ENCODE measurements around the gene ABCC5.

Gene ABCC5

DNA sequence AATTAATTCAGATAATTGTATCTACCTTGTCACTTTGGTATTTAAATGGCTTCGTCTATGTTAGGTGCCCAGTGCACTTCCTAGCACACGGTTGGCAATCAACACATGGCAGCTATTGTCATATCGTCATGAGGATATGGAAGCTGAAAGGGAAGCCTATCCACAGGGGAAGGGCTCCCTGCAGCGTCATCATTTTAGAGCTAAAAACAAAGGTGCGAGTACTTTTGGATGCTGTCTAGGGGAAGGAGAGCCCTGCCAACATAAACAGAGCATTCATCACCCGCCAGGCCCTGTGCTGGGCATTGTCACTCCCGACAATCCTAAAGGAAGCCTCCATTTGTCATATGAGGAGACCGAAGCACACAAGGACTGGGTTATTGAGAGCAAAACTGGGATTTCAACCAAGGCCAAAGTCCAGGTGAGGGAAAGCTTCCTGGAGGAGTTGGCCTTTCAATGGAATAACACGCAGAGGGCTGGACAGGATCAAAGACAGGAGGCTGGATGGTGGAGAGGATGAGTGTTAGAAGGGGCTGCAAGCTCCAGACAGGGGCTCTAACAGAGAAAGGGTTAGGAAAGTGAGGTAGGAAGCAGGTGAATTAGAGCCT lies 125.0 kb downstream of the ABCC5 start:
- TF ChIP-seq TAF1 (IDR thresholded peaks at IDR 0.05; ENCODE audit: borderline replicate concordance, insufficient read depth, low read length) (no peak), POLR2AphosphoS5 (IDR thresholded peaks at IDR 0.05; ENCODE audit: low read depth, low read length) (no peak), FOXP2 (optimal IDR thresholded peaks at IDR 0.05; ENCODE audit: borderline replicate concordance, extremely low read depth, extremely low read length, insufficient read depth) (no peak), SIN3A (IDR thresholded peaks at IDR 0.05; ENCODE audit: borderline replicate concordance, insufficient read depth, low read length) (no peak)
- TF ChIP-seq, protein P1, sequence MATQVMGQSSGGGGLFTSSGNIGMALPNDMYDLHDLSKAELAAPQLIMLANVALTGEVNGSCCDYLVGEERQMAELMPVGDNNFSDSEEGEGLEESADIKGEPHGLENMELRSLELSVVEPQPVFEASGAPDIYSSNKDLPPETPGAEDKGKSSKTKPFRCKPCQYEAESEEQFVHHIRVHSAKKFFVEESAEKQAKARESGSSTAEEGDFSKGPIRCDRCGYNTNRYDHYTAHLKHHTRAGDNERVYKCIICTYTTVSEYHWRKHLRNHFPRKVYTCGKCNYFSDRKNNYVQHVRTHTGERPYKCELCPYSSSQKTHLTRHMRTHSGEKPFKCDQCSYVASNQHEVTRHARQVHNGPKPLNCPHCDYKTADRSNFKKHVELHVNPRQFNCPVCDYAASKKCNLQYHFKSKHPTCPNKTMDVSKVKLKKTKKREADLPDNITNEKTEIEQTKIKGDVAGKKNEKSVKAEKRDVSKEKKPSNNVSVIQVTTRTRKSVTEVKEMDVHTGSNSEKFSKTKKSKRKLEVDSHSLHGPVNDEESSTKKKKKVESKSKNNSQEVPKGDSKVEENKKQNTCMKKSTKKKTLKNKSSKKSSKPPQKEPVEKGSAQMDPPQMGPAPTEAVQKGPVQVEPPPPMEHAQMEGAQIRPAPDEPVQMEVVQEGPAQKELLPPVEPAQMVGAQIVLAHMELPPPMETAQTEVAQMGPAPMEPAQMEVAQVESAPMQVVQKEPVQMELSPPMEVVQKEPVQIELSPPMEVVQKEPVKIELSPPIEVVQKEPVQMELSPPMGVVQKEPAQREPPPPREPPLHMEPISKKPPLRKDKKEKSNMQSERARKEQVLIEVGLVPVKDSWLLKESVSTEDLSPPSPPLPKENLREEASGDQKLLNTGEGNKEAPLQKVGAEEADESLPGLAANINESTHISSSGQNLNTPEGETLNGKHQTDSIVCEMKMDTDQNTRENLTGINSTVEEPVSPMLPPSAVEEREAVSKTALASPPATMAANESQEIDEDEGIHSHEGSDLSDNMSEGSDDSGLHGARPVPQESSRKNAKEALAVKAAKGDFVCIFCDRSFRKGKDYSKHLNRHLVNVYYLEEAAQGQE (IDR thresholded peaks at IDR 0.05; ENCODE audit: insufficient read depth in 1 of 2, low read depth in 2 of 2, low read length in 2 of 2): no peak

DNA sequence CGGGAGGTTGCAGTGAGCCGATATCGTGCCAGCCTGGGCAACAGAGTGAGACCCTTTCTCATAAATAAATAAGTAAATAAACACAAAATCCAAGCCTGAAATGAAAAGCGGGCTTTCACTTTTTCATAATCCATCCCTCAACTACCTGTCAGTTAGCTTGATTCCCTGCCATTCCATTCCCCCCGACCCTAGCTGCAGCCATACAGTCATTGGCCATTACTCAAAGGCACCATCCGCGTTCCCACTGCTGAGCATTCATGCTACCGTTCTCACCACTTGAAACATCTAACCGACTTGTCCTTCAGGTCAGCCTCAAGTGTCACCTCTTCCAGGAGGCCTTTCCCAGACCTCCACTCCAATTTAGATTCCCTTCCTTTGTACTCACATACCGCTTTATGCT lies 131.9 kb downstream of the ABCC5 start:
- TF ChIP-seq, protein P1 (IDR thresholded peaks at IDR 0.05; ENCODE audit: insufficient read depth in 1 of 2, low read depth in 2 of 2, low read length in 2 of 2): no peak
- no peak for TF ChIP-seq POLR2AphosphoS5 (IDR thresholded peaks at IDR 0.05; ENCODE audit: low read depth, low read length)
- no peak for TF ChIP-seq FOXP2 (optimal IDR thresholded peaks at IDR 0.05; ENCODE audit: borderline replicate concordance, extremely low read depth, extremely low read length, insufficient read depth)
- TF ChIP-seq TAF1 (IDR thresholded peaks at IDR 0.05; ENCODE audit: borderline replicate concordance, insufficient read depth, low read length): no peak

DNA sequence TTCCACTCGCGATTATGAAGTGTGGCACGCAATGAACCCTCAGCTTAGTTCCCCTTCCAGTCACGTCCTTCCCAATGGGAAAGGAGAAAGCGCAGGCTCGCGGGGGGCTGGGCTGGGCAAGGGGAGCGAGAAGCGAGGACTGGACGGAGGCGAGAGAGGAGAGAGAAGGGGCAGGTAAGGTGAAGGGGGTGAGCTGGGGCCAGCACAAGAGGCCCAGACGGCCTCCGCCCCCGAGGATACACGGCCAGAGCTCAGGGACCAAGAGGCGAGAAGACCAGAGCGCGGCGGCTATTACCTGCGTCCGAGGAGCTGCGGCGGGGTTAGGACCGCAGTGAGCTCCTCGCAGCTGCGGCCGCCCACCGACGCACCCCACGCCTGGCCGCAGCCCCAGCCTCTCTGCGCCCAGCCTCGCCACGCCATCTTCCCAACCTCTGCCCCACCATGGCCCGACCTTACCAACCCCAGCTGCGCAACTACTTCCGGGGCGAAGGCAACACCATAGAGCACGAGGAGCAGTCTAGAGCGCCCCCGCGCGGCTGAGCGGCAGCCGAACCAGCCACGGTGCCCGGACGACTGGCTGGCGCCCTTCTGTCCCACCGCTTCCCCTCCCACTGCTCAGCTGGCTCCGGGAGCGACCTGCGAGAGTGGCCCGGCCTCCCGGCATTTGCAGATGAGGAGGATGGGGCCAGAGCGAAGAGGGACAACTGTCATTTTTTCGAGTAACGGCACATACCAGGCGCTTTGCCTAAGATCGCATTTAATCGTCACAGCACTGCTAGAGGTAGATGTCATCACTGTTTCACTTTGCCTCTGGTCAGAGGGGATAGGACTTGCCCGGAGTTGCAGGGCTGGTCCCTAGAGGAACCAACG lies 133.0 kb downstream of the ABCC5 start, which contains the start of gene PARL:
TSS of gene PARL (minus strand) at position 454 of the 870 bp plus-strand sequence. CDS start at position 420, 34 bp downstream.
- TF ChIP-seq, protein P1 (IDR thresholded peaks at IDR 0.05; ENCODE audit: insufficient read depth in 1 of 2, low read depth in 2 of 2, low read length in 2 of 2): no peak
- peak; percentile 88; the same call in 1 of the 2 replicates for TF ChIP-seq SIN3A (IDR thresholded peaks at IDR 0.05; ENCODE audit: borderline replicate concordance, insufficient read depth, low read length)
- peak; percentile 91 for TF ChIP-seq POLR2AphosphoS5 (IDR thresholded peaks at IDR 0.05; ENCODE audit: low read depth, low read length)
- TF ChIP-seq FOXP2 (optimal IDR thresholded peaks at IDR 0.05; ENCODE audit: borderline replicate concordance, extremely low read depth, extremely low read length, insufficient read depth): peak; percentile 98
- peak; percentile 70; the same call in 1 of the 2 replicates for TF ChIP-seq TAF1 (IDR thresholded peaks at IDR 0.05; ENCODE audit: borderline replicate concordance, insufficient read depth, low read length)

DNA sequence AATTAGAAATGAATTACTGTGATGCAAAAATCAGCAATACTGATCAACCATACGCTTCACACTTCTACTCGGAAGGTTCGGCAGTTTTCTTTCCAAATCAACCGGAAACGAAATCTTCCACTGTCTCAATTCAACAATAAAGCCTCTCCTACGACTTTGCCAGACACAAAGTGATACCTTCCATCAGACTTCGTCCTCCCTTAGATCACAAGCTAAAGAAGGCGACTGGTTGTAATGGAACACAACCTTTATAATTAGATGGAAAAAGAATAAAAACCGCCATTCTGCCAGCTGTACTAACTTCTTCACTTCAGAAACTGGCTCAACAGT lies 133.6 kb downstream of the ABCC5 start:
- no peak for TF ChIP-seq FOXP2 (optimal IDR thresholded peaks at IDR 0.05; ENCODE audit: borderline replicate concordance, extremely low read depth, extremely low read length, insufficient read depth)
- no peak for TF ChIP-seq SIN3A (IDR thresholded peaks at IDR 0.05; ENCODE audit: borderline replicate concordance, insufficient read depth, low read length)
- TF ChIP-seq POLR2AphosphoS5 (IDR thresholded peaks at IDR 0.05; ENCODE audit: low read depth, low read length): no peak
- TF ChIP-seq, protein P1 (IDR thresholded peaks at IDR 0.05; ENCODE audit: insufficient read depth in 1 of 2, low read depth in 2 of 2, low read length in 2 of 2): no peak
- no peak for TF ChIP-seq TAF1 (IDR thresholded peaks at IDR 0.05; ENCODE audit: borderline replicate concordance, insufficient read depth, low read length)

Data from PFSK-1 (cell line).